GM19351 (cell line): ENCODE results near the gene PGS1.

ENCODE experiments used
- ATAC-seq: cut with Tn5 transposase; IDR thresholded peaks from one replicate; pipeline ENCODE4 v1.9.1; 2021; ENCODE audit warnings: mild to moderate bottlenecking, moderate library complexity; ENCODE audit not compliant: unreplicated experiment

PGS1 gene

GRCh38 chr17:78384479-78385175, 6.2 kb downstream of the PGS1 start:
- ATAC-seq: no peak

DNA sequence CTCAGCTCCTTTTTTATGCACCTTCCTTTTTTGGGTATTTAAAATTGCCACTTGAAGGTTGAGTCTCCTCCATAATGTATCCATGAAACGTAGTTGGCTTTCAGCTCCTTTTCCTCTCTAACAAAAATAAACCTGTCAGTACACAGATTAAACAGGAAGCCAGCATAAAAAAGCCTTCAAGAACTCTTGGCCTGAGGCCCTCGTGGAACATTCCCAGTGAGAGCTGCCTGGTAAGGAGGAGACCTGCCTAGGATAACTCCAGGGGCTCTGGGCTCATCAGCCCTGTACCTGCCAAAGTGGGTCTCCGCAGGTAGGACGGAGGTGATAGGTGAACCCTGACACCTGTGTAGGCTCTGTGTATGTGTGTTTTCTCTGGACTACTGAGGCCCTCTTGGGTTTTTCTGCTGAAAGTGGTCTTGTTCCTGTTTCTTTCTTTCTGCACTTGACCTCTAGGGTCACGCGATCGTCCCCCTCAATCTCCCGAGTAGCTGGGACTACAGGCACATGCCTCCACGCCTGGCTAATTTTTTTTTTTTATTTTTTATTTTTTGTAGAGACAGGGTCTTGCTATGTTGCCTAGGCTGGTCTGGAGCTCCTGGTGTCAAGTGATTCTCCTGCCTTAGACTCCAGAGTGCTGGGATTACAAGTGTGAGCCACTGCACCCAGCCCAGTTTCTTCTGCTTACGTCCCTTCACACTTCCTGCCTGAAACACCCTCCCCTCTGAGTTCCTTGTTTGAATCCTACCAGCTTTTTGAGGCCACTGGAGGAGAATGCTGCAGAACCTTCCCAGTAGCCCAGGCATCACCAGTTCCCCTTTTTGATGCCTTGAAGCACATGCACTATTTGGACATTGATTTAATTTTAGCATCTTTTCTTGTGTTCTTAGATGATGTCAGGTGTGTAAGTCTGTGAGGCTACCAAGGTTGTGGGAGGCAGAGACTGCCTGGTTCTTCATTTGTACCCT, 9.8 kb downstream of the PGS1 start:
- ATAC-seq: peak; percentile 37

DNA sequence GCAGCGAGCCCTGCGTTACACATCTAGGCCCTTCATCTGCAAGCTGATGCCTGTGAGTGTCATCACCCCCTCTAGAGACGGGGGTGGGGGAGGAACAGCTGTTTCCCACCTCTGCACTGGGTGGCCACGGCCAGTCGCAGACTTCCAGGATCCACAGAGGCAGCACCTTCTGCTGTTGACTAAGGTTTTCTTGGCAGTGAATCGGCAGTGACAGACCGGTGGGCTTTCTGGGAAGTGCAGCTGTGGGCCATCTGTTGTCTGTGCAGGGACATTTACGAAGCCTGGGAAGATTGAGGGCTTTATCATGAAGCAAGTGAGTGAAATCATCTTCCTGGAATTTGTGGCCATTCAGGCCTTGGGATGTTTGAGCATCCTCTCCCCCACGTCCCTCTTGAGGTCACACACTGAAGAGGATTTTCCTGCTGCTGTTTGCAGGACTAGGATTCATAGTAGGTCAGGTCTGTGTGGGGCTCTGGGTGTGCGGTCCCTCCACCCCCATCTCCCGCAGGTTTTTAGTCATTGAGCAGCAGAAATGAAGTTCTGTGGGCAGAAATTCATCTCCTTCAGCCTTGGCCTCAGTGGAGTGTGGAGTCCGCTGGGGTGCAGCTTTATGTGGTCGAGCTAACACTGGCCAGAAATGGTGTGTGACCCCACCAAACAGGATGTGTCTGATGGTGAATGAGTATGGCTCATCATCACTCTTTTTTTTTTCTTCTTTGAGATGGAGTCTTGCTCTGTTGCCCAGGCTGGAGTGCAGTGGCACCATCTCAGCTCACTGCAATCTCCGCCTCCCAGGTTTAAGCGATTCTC, 12.0 kb downstream of the PGS1 start:
- ATAC-seq: no peak

GRCh38 chr17:78391051-78391431, 12.6 kb downstream of the PGS1 start:
- no peak for ATAC-seq

GRCh38 chr17:78391843-78392242, 13.4 kb downstream of the PGS1 start:
- no peak for ATAC-seq

GRCh38 chr17:78392295-78392694, 13.8 kb downstream of the PGS1 start:
- ATAC-seq: no peak

GRCh38 chr17:78393575-78393974, 15.1 kb downstream of the PGS1 start:
- ATAC-seq: no peak

GRCh38 chr17:78394209-78394608, 15.8 kb downstream of the PGS1 start:
- ATAC-seq: no peak

DNA sequence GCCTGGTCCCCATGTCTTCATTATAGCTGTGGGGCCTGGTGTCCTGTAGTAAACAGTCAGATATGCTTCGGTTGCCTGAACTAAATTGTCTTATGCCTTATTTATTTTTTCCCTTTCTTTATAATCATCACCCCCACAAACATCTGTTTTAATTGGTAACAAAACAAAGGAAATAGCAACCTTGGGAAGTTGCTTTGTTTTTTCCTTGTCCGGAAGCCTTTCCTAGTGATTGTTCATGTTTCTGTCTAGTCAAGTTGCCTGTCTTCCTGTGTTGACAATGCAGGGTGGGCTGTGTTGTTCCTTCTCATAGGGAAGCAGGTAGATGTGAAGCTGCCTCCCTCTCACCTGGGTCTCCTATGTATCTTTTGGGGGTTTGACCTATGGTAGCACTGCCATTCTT, 16.7 kb downstream of the PGS1 start:
- ATAC-seq: no peak

DNA sequence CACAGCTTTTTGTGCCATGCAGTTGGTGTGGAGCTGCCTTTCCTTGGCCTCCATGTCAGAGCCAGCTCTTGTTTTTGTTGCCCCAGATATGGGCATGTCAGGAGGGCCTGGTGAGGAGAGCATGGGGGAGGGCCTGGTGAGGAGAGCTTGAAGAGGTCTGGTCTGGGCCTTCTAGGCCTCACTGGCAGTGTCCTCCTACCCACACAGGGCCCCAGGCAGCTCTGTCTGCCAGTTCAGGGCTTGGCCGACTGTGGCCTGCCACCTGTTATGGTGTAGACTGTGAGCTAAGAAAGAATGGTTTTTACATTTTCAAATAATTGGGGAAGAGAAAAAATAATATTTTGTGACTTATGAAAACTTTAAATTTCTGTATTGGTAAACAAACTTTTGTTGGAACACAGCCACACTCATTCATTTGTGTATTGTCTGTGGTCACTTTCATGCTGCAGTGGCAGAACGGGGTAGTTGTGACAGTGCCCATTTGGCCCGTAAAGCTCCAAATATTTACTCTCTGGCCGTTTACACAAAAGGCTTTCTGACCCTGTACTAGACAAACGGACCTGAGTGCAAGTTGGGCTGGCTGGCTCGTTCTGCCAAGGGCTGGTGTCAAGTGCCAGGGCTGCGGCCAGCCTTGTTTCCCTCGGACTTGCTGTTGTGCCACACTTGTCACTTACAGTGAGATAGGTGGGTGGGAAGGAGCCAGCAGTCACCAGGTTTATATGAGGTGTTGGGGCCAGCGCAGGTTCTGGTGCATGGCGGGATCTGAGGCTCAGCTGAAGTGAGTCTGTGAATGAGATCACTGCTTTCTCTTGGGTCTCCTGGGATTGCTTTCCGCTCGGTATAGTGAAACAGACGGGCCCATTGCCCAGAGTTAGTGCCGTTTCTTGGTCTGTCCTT, 18.2 kb downstream of the PGS1 start:
- ATAC-seq: no peak

- ATAC-seq: no peak
Observed at GRCh38 chr17:78397681-78398101, 19.2 kb downstream of the PGS1 start.

DNA sequence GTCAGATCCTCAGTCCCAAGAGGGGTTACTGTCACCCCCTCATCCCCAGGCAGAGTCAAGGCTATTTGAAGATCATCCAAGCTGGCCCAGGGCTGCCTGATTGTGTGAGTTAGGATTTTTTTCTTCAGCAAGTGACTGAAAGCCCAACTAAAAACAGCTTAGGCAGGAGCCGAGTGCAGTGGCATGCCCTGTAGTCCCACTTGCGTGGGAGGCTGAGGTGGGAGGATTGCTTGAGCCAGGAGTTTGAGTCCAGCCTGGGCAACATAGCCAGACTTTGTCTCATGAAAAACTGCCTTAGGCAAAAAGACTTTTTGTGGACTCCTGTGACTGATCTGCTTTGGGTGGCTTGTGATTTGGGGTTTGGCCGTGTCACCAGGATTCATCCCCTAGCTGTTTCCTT, 19.9 kb downstream of the PGS1 start:
- no peak for ATAC-seq

GRCh38 chr17:78399028-78399692, 20.7 kb downstream of the PGS1 start:
- ATAC-seq: no peak

- no peak for ATAC-seq
Observed at GRCh38 chr17:78399693-78400144, 21.3 kb downstream of the PGS1 start.

- ATAC-seq: no peak
Observed at GRCh38 chr17:78400581-78401240, 22.3 kb downstream of the PGS1 start.

- no peak for ATAC-seq
Observed at GRCh38 chr17:78401246-78401645, 22.8 kb downstream of the PGS1 start.

- ATAC-seq: no peak
Observed at GRCh38 chr17:78401891-78402290, 23.4 kb downstream of the PGS1 start.

- no peak for ATAC-seq
Observed at GRCh38 chr17:78403822-78404221, 25.4 kb downstream of the PGS1 start.

- no peak for ATAC-seq
Observed at GRCh38 chr17:78406396-78406795, 27.9 kb downstream of the PGS1 start.
